ENCODE measurements around the gene ASCC1. TPM values are rescaled to one million over a fixed set of nuclear protein-coding genes. Genes with fewer than 3 reads are reported as not detected.

The ASCC1 gene
- total and polyA plus RNA-seq, 2 experiments from 2014 or later: 25.2 to 30.0 TPM

- H3K27me3 ChIP-seq (replicated peaks; ENCODE audit: insufficient read depth): peaks cover 16% of the 10 kb centered on the region; the same call in 1 of the 2 replicates
- in situ Hi-C loops (cut with MboI): no loop called here
- H3K9me3 ChIP-seq (ENCODE audit: low read depth): no peaks in the 10 kb centered on the region
- H3K4me2 ChIP-seq (ENCODE audit: unreplicated experiment): no peak overlapping the region
- H4K20me1 ChIP-seq (ENCODE audit: insufficient read depth): no peaks in the 10 kb centered on the region
- no peak overlapping the region for H3K9ac ChIP-seq
- H3K27ac ChIP-seq: no peak overlapping the region
- TF ChIP-seq EZH2 (IDR thresholded peaks at IDR 0.05; ENCODE audit: insufficient read depth, poor library complexity, severe bottlenecking) (no peak), EZH2phosphoT487 (IDR thresholded peaks at IDR 0.05; ENCODE audit: insufficient read depth, low read depth) (no peak)
- WGBS, 2 experiments (ENCODE audit: low coverage in 1 of 2, low lambda C conversion rate in 2 of 2, missing lambda C conversion rate in 2 of 2): 76 to 81% methylated on average over 11 to 14 of the region's 14 CpGs
- H3F3A ChIP-seq (ENCODE audit: insufficient read depth): no peaks in the 10 kb centered on the region
- no peaks in the 10 kb centered on the region for H3K36me3 ChIP-seq (ENCODE audit: low read depth)
- H2AFZ ChIP-seq: no peak overlapping the region
- H3K4me1 ChIP-seq (ENCODE audit: insufficient read depth): no peaks in the 10 kb centered on the region
- H3K4me3 ChIP-seq: no peak overlapping the region
- DNase-seq: no peak
- no peaks in the 10 kb centered on the region for H3K79me2 ChIP-seq (ENCODE audit: insufficient read depth)
- H3K9me2 ChIP-seq (ENCODE audit: insufficient read depth): no peaks in the 10 kb centered on the region
Measured at GRCh38 chr10:72080042-72080975, 135.8 kb downstream of the ASCC1 start.

- H4K20me1 ChIP-seq (ENCODE audit: insufficient read depth): no peaks in the 10 kb centered on the region
- H3F3A ChIP-seq (ENCODE audit: insufficient read depth): no peaks in the 10 kb centered on the region
- no peaks in the 10 kb centered on the region for H3K9me3 ChIP-seq (ENCODE audit: low read depth)
- no peaks in the 10 kb centered on the region for H3K36me3 ChIP-seq (ENCODE audit: low read depth)
- H3K4me2 ChIP-seq (ENCODE audit: unreplicated experiment): no peak overlapping the region
- in situ Hi-C loops (cut with MboI): no loop called here
- no peak overlapping the region for H3K4me3 ChIP-seq
- no peak for DNase-seq
- H3K27ac ChIP-seq: no peak overlapping the region
- H3K79me2 ChIP-seq (ENCODE audit: insufficient read depth): no peaks in the 10 kb centered on the region
- 74 to 93% methylated on average over 5 of the region's 5 CpGs for WGBS, 2 experiments (ENCODE audit: low coverage in 1 of 2, low lambda C conversion rate in 2 of 2, missing lambda C conversion rate in 2 of 2)
- no peak overlapping the region for H2AFZ ChIP-seq
- no peak for TF ChIP-seq EZH2 (IDR thresholded peaks at IDR 0.05; ENCODE audit: insufficient read depth, poor library complexity, severe bottlenecking)
- H3K27me3 ChIP-seq (replicated peaks; ENCODE audit: insufficient read depth): peaks cover 11% of the 10 kb centered on the region; the same call in 1 of the 2 replicates
- H3K9me2 ChIP-seq (ENCODE audit: insufficient read depth): no peaks in the 10 kb centered on the region
- H3K4me1 ChIP-seq (ENCODE audit: insufficient read depth): no peaks in the 10 kb centered on the region
- no peak overlapping the region for H3K9ac ChIP-seq
Measured at GRCh38 chr10:72079356-72079755, 136.7 kb downstream of the ASCC1 start.

- Histone ChIP-seq H3K9me2 (ENCODE audit: insufficient read depth) (no peaks in the 10 kb centered on the region), H3K9ac (no peak overlapping the region), H3K9me3 (ENCODE audit: low read depth) (no peaks in the 10 kb centered on the region), H3F3A (ENCODE audit: insufficient read depth) (no peaks in the 10 kb centered on the region), H3K4me2 (ENCODE audit: unreplicated experiment) (no peak overlapping the region), H4K20me1 (ENCODE audit: insufficient read depth) (no peaks in the 10 kb centered on the region), H3K4me3 (no peak overlapping the region), H3K36me3 (ENCODE audit: low read depth) (no peaks in the 10 kb centered on the region), H3K27me3 (replicated peaks; ENCODE audit: insufficient read depth) (peaks cover 11% of the 10 kb centered on the region; the same call in 1 of the 2 replicates), H3K79me2 (ENCODE audit: insufficient read depth) (no peaks in the 10 kb centered on the region), H3K4me1 (ENCODE audit: insufficient read depth) (no peaks in the 10 kb centered on the region), H2AFZ (no peak overlapping the region), H3K27ac (no peak overlapping the region)
- DNase-seq: no peak
- TF ChIP-seq EZH2phosphoT487 (IDR thresholded peaks at IDR 0.05; ENCODE audit: insufficient read depth, low read depth): no peak
- TF ChIP-seq EZH2 (IDR thresholded peaks at IDR 0.05; ENCODE audit: insufficient read depth, poor library complexity, severe bottlenecking): no peak
- WGBS, 2 experiments (ENCODE audit: low coverage in 1 of 2, low lambda C conversion rate in 2 of 2, missing lambda C conversion rate in 2 of 2): 79 to 81% methylated on average over 14 to 20 of the region's 20 CpGs
- in situ Hi-C loops (cut with MboI): no loop called here
Measured at GRCh38 chr10:72077275-72077990, 138.6 kb downstream of the ASCC1 start.

- Histone ChIP-seq H3K79me2 (ENCODE audit: insufficient read depth) (no peaks in the 10 kb centered on the region), H3K4me3 (no peak overlapping the region), H3K27me3 (replicated peaks; ENCODE audit: insufficient read depth) (peaks cover 11% of the 10 kb centered on the region; the same call in 1 of the 2 replicates), H4K20me1 (ENCODE audit: insufficient read depth) (no peaks in the 10 kb centered on the region), H3K9me3 (ENCODE audit: low read depth) (no peaks in the 10 kb centered on the region), H3K4me1 (ENCODE audit: insufficient read depth) (no peaks in the 10 kb centered on the region), H3K27ac (no peak overlapping the region), H3K9me2 (ENCODE audit: insufficient read depth) (no peaks in the 10 kb centered on the region), H3F3A (ENCODE audit: insufficient read depth) (no peaks in the 10 kb centered on the region), H3K36me3 (ENCODE audit: low read depth) (no peaks in the 10 kb centered on the region), H2AFZ (no peak overlapping the region), H3K4me2 (ENCODE audit: unreplicated experiment) (no peak overlapping the region), H3K9ac (no peak overlapping the region)
- in situ Hi-C loops (cut with MboI): no loop called here
- TF ChIP-seq EZH2 (IDR thresholded peaks at IDR 0.05; ENCODE audit: insufficient read depth, poor library complexity, severe bottlenecking) (no peak), EZH2phosphoT487 (IDR thresholded peaks at IDR 0.05; ENCODE audit: insufficient read depth, low read depth) (no peak)
- 50 to 52% methylated on average over 5 of the region's 5 CpGs for WGBS, 2 experiments (ENCODE audit: low coverage in 1 of 2, low lambda C conversion rate in 2 of 2, missing lambda C conversion rate in 2 of 2)
- no peak for DNase-seq
Measured at GRCh38 chr10:72076756-72077155, 139.3 kb downstream of the ASCC1 start.

All from GM23248 (cell line).